ENCODE results near the gene RANBP10. TPM values are rescaled to one million over a fixed set of nuclear protein-coding genes. Genes with fewer than 3 reads are reported as not detected.

The RANBP10 gene
- total and polyA plus RNA-seq, 2 of the 13 experiments (the other 11 are each of a cell fraction or from before 2014, with no cell fraction given) = 9.2 to 22.7 TPM

GRCh38 chr16:67846320-67847063 lies 40.1 kb upstream of the RANBP10 start, which contains the start of gene NUTF2 (continued):
- TF ChIP-seq HNF1A (IDR thresholded peaks at IDR 0.05; ENCODE audit: low read depth) = peak; percentile 56; the same call in 1 of the 2 replicates
- TF ChIP-seq HNF1A (CRISPR knock-in tag; IDR thresholded peaks at IDR 0.05; ENCODE audit: borderline replicate concordance) = peak; percentile 77; the same call in 1 of the 2 replicates
- peak; percentile 61 for TF ChIP-seq PPARG (CRISPR knock-in tag; conservative IDR thresholded peaks at IDR 0.05)
- TF ChIP-seq PREB (CRISPR knock-in tag; IDR thresholded peaks at IDR 0.05) = no peak
- TF ChIP-seq ZHX2 (IDR thresholded peaks at IDR 0.05; ENCODE audit: low read depth) = peak; percentile 76; the same call in 1 of the 2 replicates
- 0 out of 2 replicates have a peak, but pooled peaks have one; percentile 32 for TF ChIP-seq ZHX2 (CRISPR knock-in tag; IDR thresholded peaks at IDR 0.05; ENCODE audit: borderline replicate concordance)
- TF ChIP-seq ZNF34 (CRISPR knock-in tag; IDR thresholded peaks at IDR 0.05; ENCODE audit: borderline replicate concordance) = peak; percentile 75
- TF ChIP-seq TARDBP (CRISPR knock-in tag; IDR thresholded peaks at IDR 0.05) = peak; percentile 97
- TF ChIP-seq ZNF510 (CRISPR knock-in tag; IDR thresholded peaks at IDR 0.05; ENCODE audit: low read depth) = peak; percentile 44; the same call in 1 of the 2 replicates
- peak; percentile 83; the same call in 1 of the 2 replicates for TF ChIP-seq ZNF513 (CRISPR knock-in tag; conservative IDR thresholded peaks at IDR 0.05)
- TF ChIP-seq ZNF576 (CRISPR knock-in tag; IDR thresholded peaks at IDR 0.05) = peak; percentile 49; the same call in 1 of the 2 replicates
- peak; percentile 87 for TF ChIP-seq HDAC2 (CRISPR knock-in tag; IDR thresholded peaks at IDR 0.05)
- 0 out of 2 replicates have a peak, but pooled peaks have one; percentile 41 for TF ChIP-seq PAWR (CRISPR knock-in tag; IDR thresholded peaks at IDR 0.05; ENCODE audit: borderline replicate concordance)
- TF ChIP-seq SRY (CRISPR knock-in tag; IDR thresholded peaks at IDR 0.05) = peak; percentile 42; the same call in 1 of the 2 replicates
- 0 out of 2 replicates have a peak, but pooled peaks have one; percentile 6 for TF ChIP-seq BHLHE40 (IDR thresholded peaks at IDR 0.05; ENCODE audit: low read length)

Data from HepG2 (cell line).